OCI-LY7 (cell line): Measurements from ENCODE around the gene OPHN1. TPM values are rescaled to one million over a fixed set of nuclear protein-coding genes. Genes with fewer than 3 reads are reported as not detected.

Source experiments
- BruUV-seq: library from RNA; stranded (reverse); fragments of 400-500 nt; replicated peaks from 2 replicates; lab custom pipeline; 2021; lab: Mats Ljungman, UMichigan
- CTCF ChIA-PET: fragments of 300-600 bp; sonication (Branson Sonifier 250); formaldehyde crosslinking; loops from one replicate; lab custom pipeline; 2022; ENCODE audit warnings: antibody characterized with exemption; ENCODE audit not compliant: unreplicated experiment; lab: Charles Lee
- POLR2A ChIA-PET: fragments of 300-600 bp; sonication (Branson Sonifier 250); formaldehyde crosslinking; loops from one replicate; lab custom pipeline; 2022; ENCODE audit warnings: antibody characterized with exemption; lab: Charles Lee
- DNase-seq: peaks from one replicate; pipeline ENCODE4 v3.0.0-alpha.2; 2015; ENCODE audit warnings: low spot score
- H2AFZ ChIP-seq: fragments of 200-600 bp; sonication (generic), shearing (Covaris generic); 2 replicates; pipeline ENCODE4 v1.6.1; 2014; ENCODE audit warnings: mild to moderate bottlenecking, antibody characterized with exemption, low read length, moderate library complexity
- H3K27ac ChIP-seq: fragments of 200-600 bp; sonication (generic); 2 replicates; pipeline ENCODE4 v1.5.1; 2014; ENCODE audit warnings: mixed run types, low read depth, mild to moderate bottlenecking, moderate library complexity, low read length, inconsistent platforms; ENCODE audit not compliant: poor library complexity, severe bottlenecking
- H3K36me3 ChIP-seq: fragments of 200-600 bp; sonication (generic); 2 replicates; pipeline ENCODE4 v1.6.1; 2014; ENCODE audit warnings: mild to moderate bottlenecking, antibody characterized with exemption, low read length, moderate library complexity, mixed read lengths; ENCODE audit not compliant: insufficient read depth
- H3K4me1 ChIP-seq: fragments of 200-600 bp; sonication (generic); 2 replicates; pipeline ENCODE4 v1.5.1; 2014; ENCODE audit warnings: mild to moderate bottlenecking, low read length; ENCODE audit not compliant: insufficient read depth, poor library complexity, severe bottlenecking
- H3K4me2 ChIP-seq: fragments of 200-600 bp; sonication (generic); 2 replicates; pipeline ENCODE4 v1.6.1; 2014; ENCODE audit warnings: mild to moderate bottlenecking, low read length
- H3K4me3 ChIP-seq: fragments of 200-600 bp; sonication (generic); 2 replicates; pipeline ENCODE4 v1.5.1; 2014; ENCODE audit warnings: mild to moderate bottlenecking, low read depth, low read length; ENCODE audit not compliant: poor library complexity, severe bottlenecking
- H3K79me2 ChIP-seq: fragments of 200-600 bp; sonication (generic); 2 replicates; pipeline ENCODE4 v1.6.1; 2016; ENCODE audit warnings: low read depth, mild to moderate bottlenecking, low read length, moderate library complexity, mixed read lengths; ENCODE audit not compliant: insufficient read depth
- H3K9me2 ChIP-seq: fragments of 200-600 bp; sonication (generic); 2 replicates; pipeline ENCODE4 v1.6.1; 2016; ENCODE audit warnings: mild to moderate bottlenecking, low read length, mixed read lengths; ENCODE audit not compliant: insufficient read depth
- H3K9me3 ChIP-seq: fragments of 200-600 bp; sonication (generic); 2 replicates; pipeline ENCODE4 v1.6.1; 2014; ENCODE audit warnings: mild to moderate bottlenecking, mixed run types, low read length, mixed read lengths
- H4K20me1 ChIP-seq: fragments of 200-600 bp; sonication (generic); 2 replicates; pipeline ENCODE4 v1.6.1; 2014; ENCODE audit warnings: mild to moderate bottlenecking, antibody characterized with exemption, low read length, moderate library complexity, mixed read lengths; ENCODE audit not compliant: insufficient read depth
- CTCF ChIP-seq: fragments of 200-600 bp; sonication (generic); conservative IDR thresholded peaks from 2 replicates; pipeline ENCODE4 v1.5.1; 2014; ENCODE audit warnings: mild to moderate bottlenecking, antibody characterized with exemption, low read length, moderate library complexity, mixed read lengths
- EZH2phosphoT487 ChIP-seq: fragments of 200-600 bp; sonication (generic); IDR thresholded peaks from 2 replicates; pipeline ENCODE4 v1.6.1; 2018; ENCODE audit warnings: low read depth, borderline replicate concordance, mild to moderate bottlenecking, mixed run types, antibody characterized with exemption, low read length, moderate library complexity, mixed read lengths
- intact Hi-C: fragments of 100-400 bp; cut with micrococcal nuclease; formaldehyde crosslinking; loops from one replicate; pipeline ENCODE4 v1.10.0; 2022; ENCODE audit not compliant: unreplicated experiment
- total RNA-seq, 2 experiments: library from RNA; depleted of rRNA in 1 of 2; stranded (reverse); fragments of >200 nt in 1 of 2; shearing (Covaris generic) in 1 of 2; gene quantifications; 2 replicates each; pipeline ENCODE4 v1.2.3, GENCODE V29; 2014 to 2022

OPHN1 gene
- total RNA-seq, 2 experiments from 2014 or later: not detected

GRCh38 chrX:68121835-68122234, 311.5 kb downstream of the OPHN1 start:
- no TSS peak for BruUV-seq
- POLR2A ChIA-PET: no interaction called here

DNA sequence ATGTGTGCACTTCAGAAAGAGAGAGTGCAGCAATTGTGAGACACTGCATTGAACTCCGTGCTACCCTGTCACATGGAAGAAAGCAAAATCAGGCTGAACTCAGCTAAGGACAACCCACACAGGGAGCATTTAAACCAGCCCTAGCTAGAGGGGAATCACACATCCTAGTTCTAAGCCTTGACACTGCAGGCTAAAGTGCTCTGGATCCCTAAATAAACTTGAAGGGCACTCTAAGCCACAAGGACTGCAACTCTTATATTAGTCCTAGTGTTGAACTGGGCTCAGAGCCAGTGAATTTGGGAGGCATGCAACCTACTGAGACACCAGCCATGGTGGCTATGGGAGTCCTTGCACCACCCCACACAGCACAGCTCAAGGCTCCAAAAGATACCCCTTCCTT, 311.9 kb downstream of the OPHN1 start:
- CTCF ChIA-PET: no interaction called here
- Histone ChIP-seq H3K79me2 (no peaks in the 10 kb centered on the region), H3K27ac (no peak overlapping the region), H3K36me3 (no peaks in the 10 kb centered on the region), H3K4me3 (no peak overlapping the region), H3K9me2 (no peaks in the 10 kb centered on the region), H3K4me1 (no peaks in the 10 kb centered on the region), H4K20me1 (no peaks in the 10 kb centered on the region), H3K9me3 (no peaks in the 10 kb centered on the region), H3K4me2 (no peak overlapping the region), H2AFZ (no peak overlapping the region)
- POLR2A ChIA-PET: no interaction called here
- TF ChIP-seq EZH2phosphoT487: no peak
- BruUV-seq: no TSS peak
- DNase-seq: no peak
- intact Hi-C loops: no loop called here

More at GRCh38 chrX:68121835-68122234, 311.5 kb downstream of the OPHN1 start:
- Histone ChIP-seq H2AFZ (no peak overlapping the region), H4K20me1 (no peaks in the 10 kb centered on the region), H3K27ac (no peak overlapping the region), H3K4me2 (no peak overlapping the region), H3K9me2 (no peaks in the 10 kb centered on the region), H3K79me2 (no peaks in the 10 kb centered on the region), H3K36me3 (no peaks in the 10 kb centered on the region), H3K4me3 (no peak overlapping the region), H3K4me1 (no peaks in the 10 kb centered on the region), H3K9me3 (no peaks in the 10 kb centered on the region)
- TF ChIP-seq EZH2phosphoT487 (no peak), CTCF (no peak)
- CTCF ChIA-PET: no interaction called here
- no peak for DNase-seq
- intact Hi-C loops: no loop called here

GRCh38 chrX:68115371-68115770, 317.9 kb downstream of the OPHN1 start:
- no peaks in the 10 kb centered on the region for H3K79me2 ChIP-seq
- no peak overlapping the region for H3K27ac ChIP-seq
- no peak for DNase-seq
- no peaks in the 10 kb centered on the region for H3K9me2 ChIP-seq
- no peak overlapping the region for H2AFZ ChIP-seq
- intact Hi-C loops: no loop called here
- H3K9me3 ChIP-seq: no peaks in the 10 kb centered on the region
- H3K36me3 ChIP-seq: no peaks in the 10 kb centered on the region
- H3K4me1 ChIP-seq: no peaks in the 10 kb centered on the region
- CTCF ChIA-PET: no interaction called here
- no peaks in the 10 kb centered on the region for H4K20me1 ChIP-seq
- no TSS peak for BruUV-seq
- TF ChIP-seq CTCF: no peak
- TF ChIP-seq EZH2phosphoT487: no peak
- no peak overlapping the region for H3K4me2 ChIP-seq
- H3K4me3 ChIP-seq: no peak overlapping the region
- POLR2A ChIA-PET: no interaction called here
